Tibial nerve (tissue), 4 donors: ENCODE measurements around the gene UBE2Z. TPM values are rescaled to one million over a fixed set of nuclear protein-coding genes. Genes with fewer than 3 reads are reported as not detected.

ENCODE experiments used
- DNase-seq, 2 donors: peaks; one replicate each; pipeline ENCODE4 v3.0.0-alpha.2; 2019; ENCODE audit warnings: low spot score in 2 of 2
- H3K27ac ChIP-seq, 4 donors: fragments of 200-600 bp; sonication (generic) in 3 of 4; one replicate each; pipeline ENCODE4 v1.5.1; 2017 to 2019; ENCODE audit warnings: mild to moderate bottlenecking in 1 of 4
- H3K27me3 ChIP-seq, 2 donors: fragments of 200-600 bp; sonication (generic) in 1 of 2; one replicate each; pipeline versions ENCODE4 v1.5.1 to v1.6.0; 2017 to 2019
- H3K36me3 ChIP-seq, 3 donors: fragments of 200-600 bp; sonication (generic); one replicate each; pipeline ENCODE4 v1.5.1; 2018 to 2019
- H3K4me1 ChIP-seq, 4 donors: fragments of 200-600 bp; sonication (generic) in 3 of 4; one replicate each; pipeline ENCODE4 v1.5.1; 2017 to 2019
- H3K4me3 ChIP-seq, 4 donors: fragments of 200-600 bp; sonication (generic) in 3 of 4; one replicate each; pipeline ENCODE4 v1.5.1; 2017 to 2019; ENCODE audit warnings: mild to moderate bottlenecking in 1 of 4, moderate library complexity in 1 of 4
- H3K9me3 ChIP-seq, 4 donors: fragments of 200-600 bp; sonication (generic) in 3 of 4; one replicate each; pipeline ENCODE4 v1.5.1; 2017 to 2019
- EP300 ChIP-seq, 2 donors: sonication (generic); formaldehyde crosslinking; IDR thresholded peaks; one replicate each; pipeline ENCODE4 v1.6.1; 2017; ENCODE audit warnings: antibody characterized with exemption in 2 of 2, mild to moderate bottlenecking in 1 of 2
- POLR2A ChIP-seq, 2 donors: fragments of 450-650 bp; IDR thresholded peaks; one replicate each; pipeline ENCODE4 v1.6.1; 2017; ENCODE audit warnings: antibody characterized with exemption in 2 of 2, mild to moderate bottlenecking in 2 of 2, moderate library complexity in 2 of 2
- WGBS, 2 donors: methylation state at CpG; one replicate each; pipeline ENCODE4 v1.1.5; 2018; 5-methylcytosine and 5-hydroxymethylcytosine counted together
- total RNA-seq, 4 donors: library from RNA; depleted of rRNA; stranded (reverse); fragments of >200 nt; gene quantifications; one replicate each; pipeline ENCODE4 v1.1.0, GENCODE V29; 2016
- TF ChIP-seq, protein P1 (sequence below), 5 experiments: fragments of 200-600 bp in 3 of 5; fragments of 450-650 bp in 2 of 5; sonication (generic) in 3 of 5; IDR thresholded peaks; one replicate each; pipeline ENCODE4 v1.5.1; 2016 to 2019; ENCODE audit warnings: antibody characterized with exemption in 5 of 5, mild to moderate bottlenecking in 3 of 5, moderate library complexity in 2 of 5

Gene UBE2Z
- total RNA-seq, 4 donors from 2014 or later: 51.0 to 63.8 (median 56.8) TPM

DNA sequence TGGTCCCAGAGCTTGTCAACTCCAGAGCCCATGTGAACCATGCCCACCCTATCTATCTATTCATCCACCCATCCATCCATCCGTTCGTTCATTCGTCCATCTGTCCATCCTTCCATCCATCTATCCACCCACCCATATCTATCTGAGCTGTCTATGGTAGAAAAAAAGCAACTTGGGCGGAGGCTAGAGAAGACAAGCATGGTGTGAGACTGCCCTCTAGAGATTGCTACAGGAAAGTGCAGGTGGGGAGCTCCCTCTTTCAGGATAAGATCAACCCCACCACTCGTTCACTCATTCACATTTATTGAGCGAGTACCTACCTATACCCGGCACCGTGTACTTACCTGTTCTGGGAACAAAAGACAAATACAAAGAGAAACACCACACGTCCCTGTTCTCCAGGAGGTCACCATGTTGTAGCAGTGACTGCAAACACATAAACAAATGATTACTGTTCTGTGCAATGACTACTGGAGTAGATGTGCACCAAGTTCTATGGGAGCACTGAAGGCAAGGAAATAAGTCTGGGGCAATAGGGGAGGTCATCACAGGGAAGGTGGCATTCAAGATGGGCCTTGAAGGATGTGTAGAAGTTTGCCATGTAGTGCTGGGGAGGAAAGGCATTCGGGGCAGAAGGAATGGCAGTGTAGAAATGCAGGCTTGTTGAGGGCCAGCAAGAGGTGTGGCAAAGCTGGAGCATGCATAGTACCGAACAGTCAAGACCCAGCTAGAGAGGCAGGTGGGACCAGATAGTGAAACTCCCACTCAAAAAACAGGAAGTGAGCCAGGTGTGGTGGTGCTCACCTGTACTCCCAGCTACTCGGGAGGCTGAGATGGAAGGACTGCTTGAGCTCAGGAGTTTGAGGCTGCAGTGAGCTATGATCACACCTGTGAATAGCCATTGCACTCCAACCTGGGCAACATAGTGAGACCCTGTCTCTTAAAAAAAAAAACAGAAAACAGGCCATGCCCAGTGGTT is 29.0 kb upstream of the UBE2Z start:
- 19 to 23% methylated on average over 12 of the region's 12 CpGs for WGBS, 2 donors
- Histone ChIP-seq H3K4me1 (peaks cover 0 to 6% (median 0%) of the 10 kb centered on the region in 4 donors), H3K27ac (no peak overlapping the region), H3K9me3 (no peaks in the 10 kb centered on the region), H3K27me3 (no peaks in the 10 kb centered on the region), H3K36me3 (no peaks in the 10 kb centered on the region), H3K4me3 (no peak overlapping the region)
- peak in 1 of 2 donors; percentile 61 for DNase-seq
- TF ChIP-seq EP300 (IDR thresholded peaks at IDR 0.05) (peak in 1 of 2 donors; percentile 31), POLR2A (IDR thresholded peaks at IDR 0.05) (no peak)
- TF ChIP-seq, protein P1, sequence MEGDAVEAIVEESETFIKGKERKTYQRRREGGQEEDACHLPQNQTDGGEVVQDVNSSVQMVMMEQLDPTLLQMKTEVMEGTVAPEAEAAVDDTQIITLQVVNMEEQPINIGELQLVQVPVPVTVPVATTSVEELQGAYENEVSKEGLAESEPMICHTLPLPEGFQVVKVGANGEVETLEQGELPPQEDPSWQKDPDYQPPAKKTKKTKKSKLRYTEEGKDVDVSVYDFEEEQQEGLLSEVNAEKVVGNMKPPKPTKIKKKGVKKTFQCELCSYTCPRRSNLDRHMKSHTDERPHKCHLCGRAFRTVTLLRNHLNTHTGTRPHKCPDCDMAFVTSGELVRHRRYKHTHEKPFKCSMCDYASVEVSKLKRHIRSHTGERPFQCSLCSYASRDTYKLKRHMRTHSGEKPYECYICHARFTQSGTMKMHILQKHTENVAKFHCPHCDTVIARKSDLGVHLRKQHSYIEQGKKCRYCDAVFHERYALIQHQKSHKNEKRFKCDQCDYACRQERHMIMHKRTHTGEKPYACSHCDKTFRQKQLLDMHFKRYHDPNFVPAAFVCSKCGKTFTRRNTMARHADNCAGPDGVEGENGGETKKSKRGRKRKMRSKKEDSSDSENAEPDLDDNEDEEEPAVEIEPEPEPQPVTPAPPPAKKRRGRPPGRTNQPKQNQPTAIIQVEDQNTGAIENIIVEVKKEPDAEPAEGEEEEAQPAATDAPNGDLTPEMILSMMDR (IDR thresholded peaks at IDR 0.05): peak; percentile 88 to 95 (median 93)

DNA sequence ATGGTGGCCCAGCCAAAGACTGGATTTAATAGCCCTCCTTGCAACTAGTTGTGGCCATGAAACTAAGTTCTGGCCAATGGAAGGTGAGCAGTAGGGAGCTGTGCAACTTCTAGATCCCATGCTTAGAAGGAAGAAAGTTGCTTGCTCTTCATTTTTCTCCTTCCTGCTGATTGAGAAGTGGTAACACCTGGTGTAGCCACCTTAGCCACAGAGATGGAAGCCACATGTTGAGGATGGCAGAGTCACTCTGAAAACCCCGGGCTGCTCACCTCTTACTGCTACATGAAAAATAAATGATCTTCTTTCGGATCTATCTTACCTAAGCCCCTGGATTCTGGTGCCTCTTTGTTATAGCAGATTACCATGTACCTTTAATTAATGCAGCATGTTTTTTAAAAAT is 25.9 kb upstream of the UBE2Z start:
- H3K4me3 ChIP-seq: no peak overlapping the region
- H3K36me3 ChIP-seq: no peaks in the 10 kb centered on the region
- no peak for DNase-seq
- H3K27me3 ChIP-seq: no peaks in the 10 kb centered on the region
- TF ChIP-seq, protein P1 (IDR thresholded peaks at IDR 0.05): no peak
- TF ChIP-seq POLR2A (IDR thresholded peaks at IDR 0.05) (no peak), EP300 (IDR thresholded peaks at IDR 0.05) (no peak)
- WGBS, 2 donors: 85 to 86% methylated on average over 2 of the region's 2 CpGs
- peaks cover 0 to 11% (median 0%) of the 10 kb centered on the region in 4 donors for H3K4me1 ChIP-seq
- no peaks in the 10 kb centered on the region for H3K9me3 ChIP-seq
- no peak overlapping the region for H3K27ac ChIP-seq

DNA sequence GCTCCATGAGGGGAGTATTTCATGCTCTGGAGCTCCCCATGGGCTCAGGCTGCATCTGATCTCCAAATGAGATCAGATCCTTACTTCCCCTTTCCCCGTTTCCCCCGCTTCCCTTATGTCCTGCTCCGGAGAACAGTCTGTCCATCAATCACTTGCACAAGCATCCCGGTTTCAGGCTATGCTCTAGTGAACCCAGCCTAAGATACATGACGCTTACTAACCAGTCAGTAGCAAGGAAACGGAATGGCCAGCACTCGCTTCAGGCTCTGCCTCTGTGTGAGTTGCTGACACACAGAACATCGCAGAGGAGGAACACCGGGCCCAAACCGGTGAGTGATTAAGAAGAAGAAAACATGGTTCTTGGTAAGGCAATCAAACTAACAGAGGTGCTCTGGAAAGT is 25.0 kb upstream of the UBE2Z start:
- Histone ChIP-seq H3K9me3 (no peaks in the 10 kb centered on the region), H3K36me3 (no peaks in the 10 kb centered on the region), H3K4me1 (peaks cover 0 to 11% (median 0%) of the 10 kb centered on the region in 4 donors), H3K27ac (no peak overlapping the region), H3K4me3 (no peak overlapping the region), H3K27me3 (no peaks in the 10 kb centered on the region)
- TF ChIP-seq, protein P1 (IDR thresholded peaks at IDR 0.05): no peak
- no peak for TF ChIP-seq POLR2A (IDR thresholded peaks at IDR 0.05)
- no peak for TF ChIP-seq EP300 (IDR thresholded peaks at IDR 0.05)
- no peak for DNase-seq
- 64 to 71% methylated on average over 10 of the region's 10 CpGs for WGBS, 2 donors

GRCh38 chr17:48890086-48890485 is 18.1 kb upstream of the UBE2Z start:
- H3K4me3 ChIP-seq: no peak overlapping the region

GRCh38 chr17:48892940-48893645 is 15.1 kb upstream of the UBE2Z start:
- no peaks in the 10 kb centered on the region for H3K9me3 ChIP-seq
- no peak for DNase-seq
- peaks cover 0 to 37% (median 16%) of the 10 kb centered on the region in 3 donors for H3K36me3 ChIP-seq
- TF ChIP-seq EP300 (IDR thresholded peaks at IDR 0.05): no peak
- TF ChIP-seq POLR2A (IDR thresholded peaks at IDR 0.05): no peak
- TF ChIP-seq, protein P1 (IDR thresholded peaks at IDR 0.05): no peak
- WGBS, 2 donors: 1 to 2% methylated on average over 24 of the region's 24 CpGs
- peaks cover 0 to 26% (median 14%) of the 10 kb centered on the region in 4 donors for H3K4me1 ChIP-seq
- H3K4me3 ChIP-seq: peak overlapping the region; percentile 58 to 82 (median 79)
- H3K27me3 ChIP-seq: no peaks in the 10 kb centered on the region
- peak overlapping the region; percentile 66 to 85 (median 78) for H3K27ac ChIP-seq

More at GRCh38 chr17:48890086-48890485, 18.1 kb upstream of the UBE2Z start:
- Histone ChIP-seq H3K4me1 (peaks cover 0 to 27% (median 14%) of the 10 kb centered on the region in 4 donors), H3K27ac (no peak overlapping the region), H3K27me3 (no peaks in the 10 kb centered on the region), H3K36me3 (peaks cover 0 to 8% (median 0%) of the 10 kb centered on the region in 3 donors), H3K9me3 (no peaks in the 10 kb centered on the region)
- DNase-seq: no peak
- 94 to 98% methylated on average over 2 of the region's 2 CpGs for WGBS, 2 donors
- TF ChIP-seq POLR2A (IDR thresholded peaks at IDR 0.05): no peak
